BLaER1 treated with 17β-estradiol and CSF1 and Interleukin-3, amounts not matched to agents 10 nM and 100 nM (cell line): ENCODE measurements around the gene RAB29.

Experiments used
- H3K27ac ChIP-seq, 11 experiments: shearing (Covaris generic); formaldehyde crosslinking; 2 replicates each; pipeline ENCODE4 v1.8.1; 2022
- H3K27me3 ChIP-seq, 11 experiments: shearing (Covaris generic); formaldehyde crosslinking; 2 replicates each; pipeline ENCODE4 v1.8.1; 2022
- H3K36me3 ChIP-seq, 11 experiments: shearing (Covaris generic); formaldehyde crosslinking; 2 replicates each; pipeline ENCODE4 v1.8.1; 2022
- H3K4me1 ChIP-seq, 10 experiments: shearing (Covaris generic); formaldehyde crosslinking; 2 replicates each; pipeline ENCODE4 v1.8.1; 2022
- H3K4me2 ChIP-seq, 11 experiments: shearing (Covaris generic); formaldehyde crosslinking; 2 replicates each; pipeline ENCODE4 v1.8.1; 2022
- H3K4me3 ChIP-seq, 10 experiments: shearing (Covaris generic); formaldehyde crosslinking; 2 replicates each; pipeline ENCODE4 v1.8.1; 2022
- H3K9ac ChIP-seq, 11 experiments: shearing (Covaris generic); formaldehyde crosslinking; 2 replicates each; pipeline ENCODE4 v1.8.1; 2022
- H3K9me3 ChIP-seq, 11 experiments: shearing (Covaris generic); formaldehyde crosslinking; replicated peaks in 1 of 11; 2 replicates each; pipeline ENCODE4 v1.8.1; 2022
- H4K20me1 ChIP-seq, 11 experiments: shearing (Covaris generic); formaldehyde crosslinking; 2 replicates each; pipeline ENCODE4 v1.8.1; 2022
- Cebpa-rat ChIP-seq, 11 experiments: shearing (Covaris generic); IDR thresholded peaks; 2 replicates each; pipeline ENCODE4 v1.8.1; 2022

The RAB29 gene

GRCh38 chr1:205803986-205804385 is 28.7 kb upstream of the RAB29 start:
- Histone ChIP-seq H3K9me3 (no peaks in the 10 kb centered on the region), H3K27ac (peak overlapping the region in 6 of 11 experiments; percentile 6 to 50 (median 25); a peak in 7 of 22 replicates), H3K4me2 (peak overlapping the region in 6 of 11 experiments; percentile 77 to 87 (median 86); a peak in 10 of 22 replicates), H3K4me3 (no peak overlapping the region), H3K36me3 (peaks cover 26 to 92% (median 64%) of the 10 kb centered on the region in 11 experiments), H3K4me1 (peaks cover 36 to 56% (median 45%) of the 10 kb centered on the region in 10 experiments), H4K20me1 (peaks cover 15 to 75% (median 49%) of the 10 kb centered on the region in 11 experiments; a peak in 20 of 22 replicates), H3K9ac (0 out of 22 replicates have a peak overlapping the region, but pooled peaks of 1 of the 11 experiments have one; percentile 10), H3K27me3 (no peaks in the 10 kb centered on the region)
- TF ChIP-seq Cebpa-rat (IDR thresholded peaks at IDR 0.05): no peak

- Histone ChIP-seq H3K27ac (no peak overlapping the region), H3K4me1 (peaks cover 24 to 42% (median 31%) of the 10 kb centered on the region in 10 experiments), H4K20me1 (peaks cover 15 to 57% (median 42%) of the 10 kb centered on the region in 11 experiments; a peak in 20 of 22 replicates), H3K4me3 (no peak overlapping the region), H3K4me2 (no peak overlapping the region), H3K9ac (no peak overlapping the region), H3K27me3 (no peaks in the 10 kb centered on the region), H3K36me3 (peaks cover 45 to 92% (median 73%) of the 10 kb centered on the region in 11 experiments), H3K9me3 (no peaks in the 10 kb centered on the region)
- no peak for TF ChIP-seq Cebpa-rat (IDR thresholded peaks at IDR 0.05)
These were observed 26.8 kb upstream of the RAB29 start for GRCh38 chr1:205802060-205802459.

GRCh38 chr1:205800981-205801703 is 25.9 kb upstream of the RAB29 start:
- peaks cover 15 to 33% (median 22%) of the 10 kb centered on the region in 10 experiments for H3K4me1 ChIP-seq
- H3K36me3 ChIP-seq: peaks cover 54 to 92% (median 80%) of the 10 kb centered on the region in 11 experiments

GRCh38 chr1:205800427-205800826 is 25.1 kb upstream of the RAB29 start:
- H3K36me3 ChIP-seq: peaks cover 60 to 95% (median 87%) of the 10 kb centered on the region in 11 experiments
- peaks cover 10 to 26% (median 19%) of the 10 kb centered on the region in 10 experiments for H3K4me1 ChIP-seq
- H3K4me3 ChIP-seq: no peak overlapping the region
- peaks cover 5 to 42% (median 27%) of the 10 kb centered on the region in 11 experiments; a peak in 18 of 22 replicates for H4K20me1 ChIP-seq
- H3K9me3 ChIP-seq: no peaks in the 10 kb centered on the region
- no peak overlapping the region for H3K4me2 ChIP-seq
- no peak overlapping the region for H3K27ac ChIP-seq
- no peak for TF ChIP-seq Cebpa-rat (IDR thresholded peaks at IDR 0.05)
- H3K27me3 ChIP-seq: no peaks in the 10 kb centered on the region
- H3K9ac ChIP-seq: no peak overlapping the region

More at GRCh38 chr1:205800981-205801703, 25.9 kb upstream of the RAB29 start:
- TF ChIP-seq Cebpa-rat (IDR thresholded peaks at IDR 0.05): no peak
- Histone ChIP-seq H4K20me1 (peaks cover 12 to 48% (median 34%) of the 10 kb centered on the region in 11 experiments; a peak in 20 of 22 replicates), H3K27ac (peak overlapping the region in 1 of 11 experiments; percentile 14; a peak in 1 of 22 replicates), H3K4me2 (no peak overlapping the region), H3K9me3 (no peaks in the 10 kb centered on the region), H3K4me3 (no peak overlapping the region), H3K9ac (no peak overlapping the region), H3K27me3 (no peaks in the 10 kb centered on the region)

GRCh38 chr1:205798577-205798976 is 23.3 kb upstream of the RAB29 start:
- H3K4me2 ChIP-seq: no peak overlapping the region
- peaks cover 74 to 98% (median 89%) of the 10 kb centered on the region in 11 experiments for H3K36me3 ChIP-seq
- H3K9ac ChIP-seq: no peak overlapping the region
- TF ChIP-seq Cebpa-rat (IDR thresholded peaks at IDR 0.05): no peak
- no peak overlapping the region for H3K4me3 ChIP-seq
- H3K9me3 ChIP-seq: no peaks in the 10 kb centered on the region
- no peaks in the 10 kb centered on the region for H3K27me3 ChIP-seq
- peaks cover 0 to 32% (median 9%) of the 10 kb centered on the region in 11 experiments; a peak in 12 of 22 replicates for H4K20me1 ChIP-seq
- no peak overlapping the region for H3K27ac ChIP-seq
- peaks cover 20 to 25% (median 22%) of the 10 kb centered on the region in 10 experiments for H3K4me1 ChIP-seq

GRCh38 chr1:205797168-205797567 is 21.9 kb upstream of the RAB29 start:
- Histone ChIP-seq H3K4me1 (peaks cover 20 to 37% (median 33%) of the 10 kb centered on the region in 10 experiments), H3K36me3 (peaks cover 80 to 100% (median 94%) of the 10 kb centered on the region in 11 experiments), H3K9me3 (no peaks in the 10 kb centered on the region), H3K27ac (no peak overlapping the region), H3K27me3 (no peaks in the 10 kb centered on the region), H3K9ac (no peak overlapping the region), H4K20me1 (peaks cover 0 to 31% (median 9%) of the 10 kb centered on the region in 11 experiments; a peak in 12 of 22 replicates), H3K4me3 (no peak overlapping the region), H3K4me2 (no peak overlapping the region)
- TF ChIP-seq Cebpa-rat (IDR thresholded peaks at IDR 0.05): no peak

GRCh38 chr1:205794011-205794730 is 18.9 kb upstream of the RAB29 start:
- Histone ChIP-seq H3K4me1 (peaks cover 23 to 47% (median 39%) of the 10 kb centered on the region in 10 experiments), H3K4me3 (no peak overlapping the region), H4K20me1 (peaks cover 0 to 13% (median 0%) of the 10 kb centered on the region in 11 experiments; a peak in 2 of 22 replicates), H3K4me2 (peak overlapping the region in 10 of 11 experiments; percentile 14 to 56 (median 42); a peak in 19 of 22 replicates), H3K9me3 (no peaks in the 10 kb centered on the region), H3K9ac (0 out of 22 replicates have a peak overlapping the region, but pooled peaks of 1 of the 11 experiments have one; percentile 13), H3K36me3 (peaks cover 68 to 100% (median 93%) of the 10 kb centered on the region in 11 experiments), H3K27me3 (no peaks in the 10 kb centered on the region), H3K27ac (peak overlapping the region in 3 of 11 experiments; percentile 8 to 24 (median 18); a peak in 4 of 22 replicates)
- TF ChIP-seq Cebpa-rat (IDR thresholded peaks at IDR 0.05): no peak

GRCh38 chr1:205792961-205793673 is 17.8 kb upstream of the RAB29 start:
- peak overlapping the region in 10 of 11 experiments; percentile 14 to 60 (median 40); a peak in 16 of 22 replicates for H3K4me2 ChIP-seq

More at GRCh38 chr1:205792961-205793673, 17.8 kb upstream of the RAB29 start:
- no peaks in the 10 kb centered on the region for H3K9me3 ChIP-seq
- H3K36me3 ChIP-seq: peaks cover 57 to 96% (median 83%) of the 10 kb centered on the region in 11 experiments
- H3K27me3 ChIP-seq: no peaks in the 10 kb centered on the region
- H3K4me1 ChIP-seq: peaks cover 23 to 47% (median 39%) of the 10 kb centered on the region in 10 experiments
- peak overlapping the region in 3 of 11 experiments; percentile 6 to 37 (median 10); a peak in 3 of 22 replicates for H3K27ac ChIP-seq
- TF ChIP-seq Cebpa-rat (IDR thresholded peaks at IDR 0.05): no peak
- H3K4me3 ChIP-seq: no peak overlapping the region
- H3K9ac ChIP-seq: peak overlapping the region in 4 of 11 experiments; percentile 6 to 39 (median 34); a peak in 4 of 22 replicates
- peaks cover 0 to 11% (median 0%) of the 10 kb centered on the region in 11 experiments; a peak in 2 of 22 replicates for H4K20me1 ChIP-seq
